SK-N-SH treated with all-trans-retinoic acid at 6 μM for 48 hours (cell line): Measurements from ENCODE around the gene ZNF491.
"Not testable (repeated sequence)": the region's sequence is repeated elsewhere in the genome, so short reads cannot be mapped to it uniquely, and the experiment has no call there.

Experiments
- ATAC-seq: fragments of 200-7000 bp; cut with Tn5 transposase; 3 replicates; pipeline ENCODE4 v1.9.1; 2020; ENCODE audit warnings: mild to moderate bottlenecking, moderate library complexity
- BACH2 ChIP-seq: fragments of 250-450 bp; sonication (Bioruptor Pico); IDR thresholded peaks from 2 replicates; pipeline ENCODE4 v1.9.0; 2021; ENCODE audit warnings: mild to moderate bottlenecking, borderline replicate concordance
- CSDC2 ChIP-seq: fragments of 250-450 bp; sonication (Bioruptor Pico); IDR thresholded peaks from 2 replicates; pipeline ENCODE4 v1.5.0; 2020; ENCODE audit warnings: mild to moderate bottlenecking, moderate library complexity
- ESRRG ChIP-seq: fragments of 250-450 bp; sonication (Bioruptor Pico); IDR thresholded peaks from 2 replicates; pipeline ENCODE4 v1.6.1; 2021; ENCODE audit warnings: mild to moderate bottlenecking
- GLIS3 ChIP-seq: fragments of 250-450 bp; sonication (Bioruptor Pico); IDR thresholded peaks from 2 replicates; pipeline ENCODE4 v1.5.0; 2020; ENCODE audit warnings: mild to moderate bottlenecking, moderate library complexity
- ISL1 ChIP-seq: fragments of 250-450 bp; sonication (Bioruptor Pico); IDR thresholded peaks from 2 replicates; pipeline ENCODE4 v2.1.2; 2022; ENCODE audit warnings: mild to moderate bottlenecking, moderate library complexity
- OSR1 ChIP-seq: fragments of 250-450 bp; sonication (Bioruptor Pico); IDR thresholded peaks from 2 replicates; pipeline ENCODE4 v1.8.0; 2022; ENCODE audit warnings: moderate library complexity, mild to moderate bottlenecking, inconsistent platforms
- PPARA ChIP-seq: fragments of 250-450 bp; sonication (Bioruptor Pico); IDR thresholded peaks from 2 replicates; pipeline ENCODE4 v1.5.0; 2020; ENCODE audit warnings: mild to moderate bottlenecking, borderline replicate concordance
- RARB ChIP-seq: fragments of 250-450 bp; sonication (Bioruptor Pico); IDR thresholded peaks from 2 replicates; pipeline ENCODE4 v1.8.0; 2021; ENCODE audit warnings: mild to moderate bottlenecking, moderate library complexity
- SNAI2 ChIP-seq: fragments of 250-450 bp; sonication (Bioruptor Pico); IDR thresholded peaks from 2 replicates; pipeline ENCODE4 v1.5.0; 2020; ENCODE audit warnings: mild to moderate bottlenecking, moderate library complexity
- TCF4 ChIP-seq: fragments of 250-450 bp; sonication (Bioruptor Pico); IDR thresholded peaks from 2 replicates; pipeline ENCODE4 v1.8.0; 2021; ENCODE audit warnings: mild to moderate bottlenecking, moderate library complexity, borderline replicate concordance
- TOX ChIP-seq: fragments of 250-450 bp; sonication (Bioruptor Pico); IDR thresholded peaks from 2 replicates; pipeline ENCODE4 v1.8.0; 2021; ENCODE audit warnings: mild to moderate bottlenecking, moderate library complexity, borderline replicate concordance
- ZC3H10 ChIP-seq: fragments of 250-450 bp; sonication (Bioruptor Pico); IDR thresholded peaks from 2 replicates; pipeline ENCODE4 v1.5.1; 2021; ENCODE audit warnings: mild to moderate bottlenecking, moderate library complexity
- ZFP3 ChIP-seq: fragments of 250-450 bp; sonication (Bioruptor Pico); IDR thresholded peaks from 2 replicates; pipeline ENCODE4 v1.5.0; 2020; ENCODE audit warnings: mild to moderate bottlenecking, moderate library complexity
- ZFP30 ChIP-seq: fragments of 450-650 bp; formaldehyde crosslinking; IDR thresholded peaks from 2 replicates; pipeline ENCODE4 v1.5.0; 2022; ENCODE audit warnings: mild to moderate bottlenecking, moderate library complexity
- ZNF565 ChIP-seq: fragments of 450-650 bp; formaldehyde crosslinking; conservative IDR thresholded peaks from 2 replicates; pipeline ENCODE4 v1.5.0; 2020; ENCODE audit warnings: low read depth, mild to moderate bottlenecking, moderate library complexity
- ZNF70 ChIP-seq: fragments of 450-650 bp; formaldehyde crosslinking; IDR thresholded peaks from 2 replicates; pipeline ENCODE4 v1.5.0; 2020; ENCODE audit warnings: mild to moderate bottlenecking, moderate library complexity
- ZNF8 ChIP-seq: fragments of 450-650 bp; formaldehyde crosslinking; IDR thresholded peaks from 2 replicates; pipeline ENCODE4 v1.5.0; 2020; ENCODE audit warnings: mild to moderate bottlenecking, moderate library complexity
- TF ChIP-seq, protein P1 (sequence below): fragments of 250-450 bp; sonication (Bioruptor Pico); IDR thresholded peaks from 2 replicates; pipeline ENCODE4 v1.8.0; 2020; ENCODE audit warnings: mild to moderate bottlenecking, moderate library complexity, borderline replicate concordance
- TF ChIP-seq, protein P2 (sequence below): fragments of 250-450 bp; sonication (Bioruptor Pico); IDR thresholded peaks from 2 replicates; pipeline ENCODE4 v1.8.0; 2021; ENCODE audit warnings: low read depth, mild to moderate bottlenecking, moderate library complexity, borderline replicate concordance
- TF ChIP-seq, protein P3 (sequence below): fragments of 250-450 bp; sonication (Bioruptor Pico); IDR thresholded peaks from 2 replicates; pipeline ENCODE4 v1.5.1; 2020; ENCODE audit warnings: low read depth, mild to moderate bottlenecking, moderate library complexity
- TF ChIP-seq, protein P4 (sequence below): fragments of 250-450 bp; sonication (Bioruptor Pico); IDR thresholded peaks from 2 replicates; pipeline ENCODE4 v1.5.0; 2020; ENCODE audit warnings: mild to moderate bottlenecking, moderate library complexity

Gene ZNF491

DNA sequence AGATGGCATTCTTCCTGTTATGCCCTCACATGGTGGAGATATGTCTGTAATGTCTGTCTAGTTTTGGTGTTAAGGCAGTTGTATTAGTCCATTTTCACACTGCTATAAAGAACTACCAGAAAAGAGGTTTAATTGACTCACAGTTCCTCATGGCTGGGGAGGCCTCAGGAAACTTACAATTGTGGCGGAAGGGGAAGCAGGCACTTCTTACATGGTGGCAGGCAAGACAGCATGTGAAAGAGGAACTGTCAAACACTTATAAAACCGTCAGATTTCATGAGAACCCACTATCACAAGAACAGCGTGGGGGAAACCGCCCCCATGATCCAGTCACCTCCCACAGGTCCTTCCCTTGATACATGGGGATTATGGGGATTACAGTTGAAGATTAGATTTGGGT is 28.3 kb upstream of the ZNF491 start:
- TF ChIP-seq ESRRG (CRISPR knock-in tag) (no peak), ZFP3 (no peak), RARB (CRISPR knock-in tag) (no peak), ZNF565 (CRISPR knock-in tag) (no peak), CSDC2 (CRISPR knock-in tag) (no peak), PPARA (CRISPR knock-in tag) (no peak)

DNA sequence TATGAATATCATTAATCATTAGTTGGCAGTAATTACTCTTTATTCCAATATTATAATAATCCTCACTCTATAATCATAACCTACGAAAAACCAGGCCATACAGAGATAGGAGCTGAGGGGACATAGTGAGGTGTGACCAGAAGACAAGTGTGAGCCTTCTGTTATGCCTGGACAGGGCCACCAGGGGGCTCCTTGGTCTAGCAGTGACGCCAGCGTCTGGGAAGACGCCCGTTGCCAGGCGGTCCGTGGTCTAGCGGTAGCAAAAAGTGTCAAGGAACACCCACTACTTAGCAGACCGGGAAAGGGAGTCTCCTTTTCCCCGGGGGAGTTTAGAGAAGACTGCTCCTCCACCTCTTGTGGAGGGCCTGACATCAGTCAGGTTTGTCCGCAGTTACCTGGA is 26.8 kb upstream of the ZNF491 start:
- not testable (repeated sequence) for ATAC-seq

More for the DNA sequence above, 28.3 kb upstream of the ZNF491 start:
- no peak for ATAC-seq

DNA sequence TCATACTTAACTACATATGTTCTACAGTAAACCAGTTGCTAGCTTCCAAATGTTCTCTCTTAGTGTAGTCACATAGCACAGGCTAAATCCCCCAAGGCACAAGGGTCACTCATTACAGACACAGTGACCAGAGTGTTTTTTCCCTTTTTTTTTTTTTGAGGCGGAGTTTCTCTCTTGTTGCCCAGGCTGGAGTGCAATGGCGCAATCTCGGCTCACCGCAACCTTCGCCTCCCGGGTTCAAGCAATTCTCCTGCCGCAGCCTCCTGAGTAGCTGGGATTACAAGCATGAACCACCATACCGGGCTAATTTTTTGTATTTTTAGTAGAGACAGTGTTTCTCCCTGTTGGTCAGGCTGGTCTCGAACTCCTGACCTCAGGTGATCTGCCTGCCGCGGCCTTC is 21.7 kb upstream of the ZNF491 start:
- not testable (repeated sequence) for ATAC-seq

DNA sequence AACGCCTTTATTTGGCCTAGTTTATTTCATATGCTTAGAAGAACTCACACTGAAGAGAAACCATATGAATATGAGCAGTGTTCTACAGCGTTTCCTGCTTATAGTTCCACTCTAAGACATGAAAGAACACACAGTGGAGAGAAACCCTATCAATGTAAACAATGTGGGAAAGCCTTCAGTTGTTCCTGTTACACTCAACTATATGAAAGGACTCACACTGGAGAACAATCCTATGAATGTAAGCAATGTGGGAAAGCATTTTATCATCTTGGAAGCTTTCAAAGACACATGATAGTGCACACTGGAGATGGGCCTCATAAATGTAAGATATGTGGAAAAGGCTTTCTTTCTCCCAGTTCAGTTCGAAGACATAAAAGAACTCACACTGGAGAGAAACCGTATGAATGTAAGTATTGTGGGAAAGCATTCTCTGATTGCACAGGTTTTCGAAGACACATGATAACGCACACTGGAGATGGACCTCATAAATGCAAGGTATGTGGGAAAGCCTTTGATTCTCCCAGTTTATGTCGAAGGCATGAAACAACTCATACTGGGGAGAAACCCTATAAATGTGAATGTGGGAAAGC is 17.8 kb upstream of the ZNF491 start:
- no peak for ATAC-seq
- no peak for TF ChIP-seq ZFP30
- no peak for TF ChIP-seq GLIS3 (CRISPR knock-in tag)
- TF ChIP-seq, protein P1, sequence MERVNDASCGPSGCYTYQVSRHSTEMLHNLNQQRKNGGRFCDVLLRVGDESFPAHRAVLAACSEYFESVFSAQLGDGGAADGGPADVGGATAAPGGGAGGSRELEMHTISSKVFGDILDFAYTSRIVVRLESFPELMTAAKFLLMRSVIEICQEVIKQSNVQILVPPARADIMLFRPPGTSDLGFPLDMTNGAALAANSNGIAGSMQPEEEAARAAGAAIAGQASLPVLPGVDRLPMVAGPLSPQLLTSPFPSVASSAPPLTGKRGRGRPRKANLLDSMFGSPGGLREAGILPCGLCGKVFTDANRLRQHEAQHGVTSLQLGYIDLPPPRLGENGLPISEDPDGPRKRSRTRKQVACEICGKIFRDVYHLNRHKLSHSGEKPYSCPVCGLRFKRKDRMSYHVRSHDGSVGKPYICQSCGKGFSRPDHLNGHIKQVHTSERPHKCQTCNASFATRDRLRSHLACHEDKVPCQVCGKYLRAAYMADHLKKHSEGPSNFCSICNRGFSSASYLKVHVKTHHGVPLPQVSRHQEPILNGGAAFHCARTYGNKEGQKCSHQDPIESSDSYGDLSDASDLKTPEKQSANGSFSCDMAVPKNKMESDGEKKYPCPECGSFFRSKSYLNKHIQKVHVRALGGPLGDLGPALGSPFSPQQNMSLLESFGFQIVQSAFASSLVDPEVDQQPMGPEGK (CRISPR knock-in tag), result no peak
- TF ChIP-seq BACH2 (CRISPR knock-in tag), result no peak
- no peak for TF ChIP-seq ZC3H10
- TF ChIP-seq, protein P2, sequence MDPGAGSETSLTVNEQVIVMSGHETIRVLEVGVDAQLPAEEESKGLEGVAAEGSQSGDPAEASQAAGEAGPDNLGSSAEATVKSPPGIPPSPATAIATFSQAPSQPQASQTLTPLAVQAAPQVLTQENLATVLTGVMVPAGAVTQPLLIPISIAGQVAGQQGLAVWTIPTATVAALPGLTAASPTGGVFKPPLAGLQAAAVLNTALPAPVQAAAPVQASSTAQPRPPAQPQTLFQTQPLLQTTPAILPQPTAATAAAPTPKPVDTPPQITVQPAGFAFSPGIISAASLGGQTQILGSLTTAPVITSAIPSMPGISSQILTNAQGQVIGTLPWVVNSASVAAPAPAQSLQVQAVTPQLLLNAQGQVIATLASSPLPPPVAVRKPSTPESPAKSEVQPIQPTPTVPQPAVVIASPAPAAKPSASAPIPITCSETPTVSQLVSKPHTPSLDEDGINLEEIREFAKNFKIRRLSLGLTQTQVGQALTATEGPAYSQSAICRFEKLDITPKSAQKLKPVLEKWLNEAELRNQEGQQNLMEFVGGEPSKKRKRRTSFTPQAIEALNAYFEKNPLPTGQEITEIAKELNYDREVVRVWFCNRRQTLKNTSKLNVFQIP (CRISPR knock-in tag), result no peak
- no peak for TF ChIP-seq OSR1 (CRISPR knock-in tag)
- TF ChIP-seq ZFP3, result no peak
- TF ChIP-seq, protein P3, sequence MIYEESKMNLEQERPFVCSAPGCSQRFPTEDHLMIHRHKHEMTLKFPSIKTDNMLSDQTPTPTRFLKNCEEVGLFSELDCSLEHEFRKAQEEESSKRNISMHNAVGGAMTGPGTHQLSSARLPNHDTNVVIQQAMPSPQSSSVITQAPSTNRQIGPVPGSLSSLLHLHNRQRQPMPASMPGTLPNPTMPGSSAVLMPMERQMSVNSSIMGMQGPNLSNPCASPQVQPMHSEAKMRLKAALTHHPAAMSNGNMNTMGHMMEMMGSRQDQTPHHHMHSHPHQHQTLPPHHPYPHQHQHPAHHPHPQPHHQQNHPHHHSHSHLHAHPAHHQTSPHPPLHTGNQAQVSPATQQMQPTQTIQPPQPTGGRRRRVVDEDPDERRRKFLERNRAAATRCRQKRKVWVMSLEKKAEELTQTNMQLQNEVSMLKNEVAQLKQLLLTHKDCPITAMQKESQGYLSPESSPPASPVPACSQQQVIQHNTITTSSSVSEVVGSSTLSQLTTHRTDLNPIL (CRISPR knock-in tag), result no peak
- no peak for TF ChIP-seq CSDC2 (CRISPR knock-in tag)
- TF ChIP-seq ZNF565 (CRISPR knock-in tag), result no peak
- no peak for TF ChIP-seq PPARA (CRISPR knock-in tag)
- TF ChIP-seq ZNF70 (CRISPR knock-in tag), result no peak
- TF ChIP-seq ISL1 (CRISPR knock-in tag), result no peak
- no peak for TF ChIP-seq TOX (CRISPR knock-in tag)
- TF ChIP-seq ESRRG (CRISPR knock-in tag), result no peak

DNA sequence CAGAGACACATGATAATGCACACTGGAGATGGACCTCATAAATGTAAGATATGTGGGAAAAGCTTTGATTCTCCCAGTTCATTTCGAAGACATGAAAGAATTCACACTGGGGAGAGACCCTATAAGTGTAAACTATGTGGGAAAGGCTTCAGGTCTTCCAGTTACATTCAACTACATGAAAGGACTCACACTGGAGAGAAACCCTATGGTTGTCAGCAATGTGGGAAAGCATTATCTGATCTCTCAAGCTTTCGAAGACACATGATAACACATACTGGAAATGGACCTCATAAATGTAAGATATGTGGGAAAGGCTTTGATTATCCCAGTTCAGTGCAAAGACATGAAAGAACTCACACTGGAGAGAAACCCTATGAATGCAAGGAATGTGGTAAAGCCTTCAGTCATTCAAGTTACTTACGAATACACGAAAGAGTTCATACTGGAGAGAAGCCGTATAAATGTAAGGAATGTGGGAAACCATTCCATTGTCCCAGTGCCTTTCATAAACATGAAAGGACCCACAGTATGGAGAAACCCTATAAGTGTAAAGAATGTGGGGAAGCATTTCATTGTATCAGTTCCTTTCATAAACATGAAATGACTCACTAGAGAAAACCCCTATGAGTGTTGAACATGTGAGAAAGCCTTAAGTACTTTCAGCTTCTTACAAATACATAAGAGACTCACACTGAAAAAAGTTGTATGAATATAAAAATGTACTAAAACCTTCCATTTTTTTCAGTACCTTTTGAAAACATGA is 16.8 kb upstream of the ZNF491 start:
- no peak for ATAC-seq
- TF ChIP-seq TOX (CRISPR knock-in tag) (no peak), ISL1 (CRISPR knock-in tag) (no peak), ZNF565 (CRISPR knock-in tag) (no peak)

DNA sequence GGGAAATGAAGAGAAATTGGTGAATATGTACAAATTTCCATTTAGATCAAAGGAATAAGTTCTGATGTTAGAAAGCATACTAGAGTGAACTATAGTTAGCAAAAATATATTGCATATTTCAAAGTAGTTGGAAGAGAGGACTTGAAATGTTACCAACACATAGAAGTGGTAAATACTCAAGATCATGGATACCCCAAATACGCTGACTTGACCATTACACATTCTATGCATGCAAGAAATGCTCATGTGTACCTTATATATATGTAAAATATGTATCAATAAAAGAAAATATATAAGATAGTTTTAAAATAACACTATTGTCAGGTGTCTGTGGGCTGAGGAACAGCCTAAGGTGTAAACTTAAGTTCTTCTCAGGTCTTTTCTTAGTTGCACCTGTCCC is 14.6 kb upstream of the ZNF491 start:
- ATAC-seq, result no peak
- TF ChIP-seq, protein P3 (CRISPR knock-in tag), result no peak
- no peak for TF ChIP-seq ZNF70 (CRISPR knock-in tag)
- TF ChIP-seq, protein P4, sequence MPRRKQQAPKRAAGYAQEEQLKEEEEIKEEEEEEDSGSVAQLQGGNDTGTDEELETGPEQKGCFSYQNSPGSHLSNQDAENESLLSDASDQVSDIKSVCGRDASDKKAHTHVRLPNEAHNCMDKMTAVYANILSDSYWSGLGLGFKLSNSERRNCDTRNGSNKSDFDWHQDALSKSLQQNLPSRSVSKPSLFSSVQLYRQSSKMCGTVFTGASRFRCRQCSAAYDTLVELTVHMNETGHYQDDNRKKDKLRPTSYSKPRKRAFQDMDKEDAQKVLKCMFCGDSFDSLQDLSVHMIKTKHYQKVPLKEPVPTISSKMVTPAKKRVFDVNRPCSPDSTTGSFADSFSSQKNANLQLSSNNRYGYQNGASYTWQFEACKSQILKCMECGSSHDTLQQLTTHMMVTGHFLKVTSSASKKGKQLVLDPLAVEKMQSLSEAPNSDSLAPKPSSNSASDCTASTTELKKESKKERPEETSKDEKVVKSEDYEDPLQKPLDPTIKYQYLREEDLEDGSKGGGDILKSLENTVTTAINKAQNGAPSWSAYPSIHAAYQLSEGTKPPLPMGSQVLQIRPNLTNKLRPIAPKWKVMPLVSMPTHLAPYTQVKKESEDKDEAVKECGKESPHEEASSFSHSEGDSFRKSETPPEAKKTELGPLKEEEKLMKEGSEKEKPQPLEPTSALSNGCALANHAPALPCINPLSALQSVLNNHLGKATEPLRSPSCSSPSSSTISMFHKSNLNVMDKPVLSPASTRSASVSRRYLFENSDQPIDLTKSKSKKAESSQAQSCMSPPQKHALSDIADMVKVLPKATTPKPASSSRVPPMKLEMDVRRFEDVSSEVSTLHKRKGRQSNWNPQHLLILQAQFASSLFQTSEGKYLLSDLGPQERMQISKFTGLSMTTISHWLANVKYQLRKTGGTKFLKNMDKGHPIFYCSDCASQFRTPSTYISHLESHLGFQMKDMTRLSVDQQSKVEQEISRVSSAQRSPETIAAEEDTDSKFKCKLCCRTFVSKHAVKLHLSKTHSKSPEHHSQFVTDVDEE (CRISPR knock-in tag), result no peak
- no peak for TF ChIP-seq SNAI2
- TF ChIP-seq ZC3H10, result no peak
- TF ChIP-seq TCF4, result no peak
- TF ChIP-seq, protein P2 (CRISPR knock-in tag), result no peak
- no peak for TF ChIP-seq ZNF565 (CRISPR knock-in tag)
- no peak for TF ChIP-seq GLIS3 (CRISPR knock-in tag)
- TF ChIP-seq ZNF8 (CRISPR knock-in tag), result no peak
- TF ChIP-seq ESRRG (CRISPR knock-in tag), result no peak
- TF ChIP-seq ZFP30, result no peak
